Sigmoid colon (tissue), 4 donors: Measurements from ENCODE around the gene KMT2B.

Experiments used
- EP300 ChIP-seq, 4 donors: sonication (generic); formaldehyde crosslinking; IDR thresholded peaks; one replicate each; pipeline ENCODE4 v1.6.1; 2017; ENCODE audit warnings: antibody characterized with exemption in 4 of 4
- POLR2A ChIP-seq, 2 donors: fragments of 450-650 bp; IDR thresholded peaks; one replicate each; pipeline ENCODE4 v1.6.1; 2016; ENCODE audit warnings: antibody characterized with exemption in 2 of 2, mild to moderate bottlenecking in 2 of 2, moderate library complexity in 2 of 2
- POLR2AphosphoS5 ChIP-seq, 4 donors: sonication (generic); formaldehyde crosslinking; IDR thresholded peaks; one replicate each; pipeline ENCODE4 v1.6.1; 2017; ENCODE audit warnings: antibody characterized with exemption in 4 of 4
- TF ChIP-seq, protein P1 (sequence below), 4 experiments: fragments of 450-650 bp in 3 of 4; fragments of 200-600 bp in 1 of 4; IDR thresholded peaks; one replicate each; pipeline ENCODE4 v1.5.1; 2016 to 2019; ENCODE audit warnings: antibody characterized with exemption in 4 of 4, mild to moderate bottlenecking in 3 of 4, moderate library complexity in 2 of 4

DNA sequence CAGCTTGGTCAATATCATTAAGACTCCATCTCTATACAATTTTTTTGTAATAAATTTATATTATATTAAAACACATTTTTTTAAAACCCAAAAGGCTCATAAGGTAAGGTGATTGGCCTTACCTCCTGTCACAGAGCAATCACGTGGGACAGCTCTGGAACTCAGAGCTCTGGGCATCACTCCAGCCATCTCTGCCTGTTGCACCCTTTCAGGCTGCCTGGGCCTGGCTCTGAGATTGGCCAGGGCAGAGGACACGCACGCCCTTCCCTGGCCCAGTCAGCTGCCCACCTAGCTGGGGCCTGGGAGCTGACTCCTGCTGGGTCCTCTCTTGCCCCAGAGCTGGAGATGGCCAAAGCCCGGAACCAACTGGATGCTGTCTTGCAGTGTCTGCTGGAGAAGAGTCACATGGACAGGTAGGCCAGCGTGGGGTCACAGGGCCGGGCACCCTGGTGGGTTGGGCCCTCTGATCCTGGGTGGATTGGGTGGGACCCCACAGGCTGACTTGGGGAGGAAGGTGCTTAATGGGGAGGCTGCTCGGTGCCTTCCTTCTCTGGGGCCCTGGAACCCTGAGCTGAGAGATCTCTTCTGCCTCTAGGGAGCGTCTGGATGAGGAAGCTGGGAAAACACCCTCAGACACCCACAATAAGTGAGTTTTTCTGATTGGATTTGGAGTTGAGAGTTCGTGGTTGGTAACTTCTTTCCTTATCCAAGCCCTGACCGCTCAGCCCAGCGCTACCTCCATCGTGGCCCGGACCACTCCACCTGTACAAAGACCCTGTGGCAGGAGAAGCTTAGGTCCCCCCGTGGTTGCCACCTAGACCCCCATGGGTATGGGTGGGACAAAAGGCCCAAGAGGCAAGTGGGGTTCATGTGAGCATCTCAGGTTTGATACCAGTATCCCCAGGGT is 34.3 kb downstream of the KMT2B start:
- TF ChIP-seq, protein P1, sequence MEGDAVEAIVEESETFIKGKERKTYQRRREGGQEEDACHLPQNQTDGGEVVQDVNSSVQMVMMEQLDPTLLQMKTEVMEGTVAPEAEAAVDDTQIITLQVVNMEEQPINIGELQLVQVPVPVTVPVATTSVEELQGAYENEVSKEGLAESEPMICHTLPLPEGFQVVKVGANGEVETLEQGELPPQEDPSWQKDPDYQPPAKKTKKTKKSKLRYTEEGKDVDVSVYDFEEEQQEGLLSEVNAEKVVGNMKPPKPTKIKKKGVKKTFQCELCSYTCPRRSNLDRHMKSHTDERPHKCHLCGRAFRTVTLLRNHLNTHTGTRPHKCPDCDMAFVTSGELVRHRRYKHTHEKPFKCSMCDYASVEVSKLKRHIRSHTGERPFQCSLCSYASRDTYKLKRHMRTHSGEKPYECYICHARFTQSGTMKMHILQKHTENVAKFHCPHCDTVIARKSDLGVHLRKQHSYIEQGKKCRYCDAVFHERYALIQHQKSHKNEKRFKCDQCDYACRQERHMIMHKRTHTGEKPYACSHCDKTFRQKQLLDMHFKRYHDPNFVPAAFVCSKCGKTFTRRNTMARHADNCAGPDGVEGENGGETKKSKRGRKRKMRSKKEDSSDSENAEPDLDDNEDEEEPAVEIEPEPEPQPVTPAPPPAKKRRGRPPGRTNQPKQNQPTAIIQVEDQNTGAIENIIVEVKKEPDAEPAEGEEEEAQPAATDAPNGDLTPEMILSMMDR (IDR thresholded peaks at IDR 0.05), result no peak
- TF ChIP-seq EP300 (IDR thresholded peaks at IDR 0.05), result no peak
- no peak for TF ChIP-seq POLR2A (IDR thresholded peaks at IDR 0.05)
- TF ChIP-seq POLR2AphosphoS5 (IDR thresholded peaks at IDR 0.05), result peak in 1 of 4 donors; percentile 26
